GM19023 (cell line): Measurements from ENCODE around the gene EIPR1.

Experiments
- ATAC-seq: cut with Tn5 transposase; IDR thresholded peaks from one replicate; pipeline ENCODE4 v1.9.1; 2021; ENCODE audit warnings: mild to moderate bottlenecking, moderate library complexity; ENCODE audit not compliant: unreplicated experiment

EIPR1 gene

DNA sequence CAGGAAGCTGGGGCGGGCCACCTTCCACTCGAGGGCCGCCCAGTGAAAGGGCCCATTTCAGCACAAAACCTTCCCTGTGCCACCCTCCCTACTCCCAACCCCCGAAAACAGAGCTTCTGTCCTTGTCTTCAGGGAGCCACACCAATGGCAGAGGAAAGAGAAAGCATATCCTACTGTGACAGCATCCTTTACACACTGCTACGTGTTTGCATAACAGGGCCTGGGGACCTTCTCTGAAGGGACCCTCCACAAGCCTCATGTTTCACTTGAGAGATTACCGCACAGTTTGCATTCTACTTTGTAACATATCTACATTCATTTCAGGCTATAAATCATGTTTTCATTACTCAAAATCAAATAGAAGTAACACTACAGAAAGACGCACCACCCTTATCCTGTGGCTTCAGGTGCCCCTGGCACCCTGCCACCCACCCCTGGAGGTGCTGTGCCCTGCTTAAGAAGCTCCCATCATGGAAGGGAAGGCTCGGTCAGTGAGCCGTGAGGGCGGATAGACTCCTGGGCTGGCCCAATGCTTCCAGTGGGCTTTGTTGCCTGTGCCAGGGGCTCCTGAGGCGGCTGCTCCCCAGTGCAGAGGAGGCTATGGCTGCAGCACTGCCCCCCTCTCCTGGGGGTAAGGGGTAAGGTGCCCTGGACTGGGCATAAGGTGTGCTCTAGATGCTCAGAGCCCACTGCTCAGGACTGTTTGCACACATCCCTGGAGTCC, 52.0 kb downstream of the EIPR1 start:
- ATAC-seq, result no peak

DNA sequence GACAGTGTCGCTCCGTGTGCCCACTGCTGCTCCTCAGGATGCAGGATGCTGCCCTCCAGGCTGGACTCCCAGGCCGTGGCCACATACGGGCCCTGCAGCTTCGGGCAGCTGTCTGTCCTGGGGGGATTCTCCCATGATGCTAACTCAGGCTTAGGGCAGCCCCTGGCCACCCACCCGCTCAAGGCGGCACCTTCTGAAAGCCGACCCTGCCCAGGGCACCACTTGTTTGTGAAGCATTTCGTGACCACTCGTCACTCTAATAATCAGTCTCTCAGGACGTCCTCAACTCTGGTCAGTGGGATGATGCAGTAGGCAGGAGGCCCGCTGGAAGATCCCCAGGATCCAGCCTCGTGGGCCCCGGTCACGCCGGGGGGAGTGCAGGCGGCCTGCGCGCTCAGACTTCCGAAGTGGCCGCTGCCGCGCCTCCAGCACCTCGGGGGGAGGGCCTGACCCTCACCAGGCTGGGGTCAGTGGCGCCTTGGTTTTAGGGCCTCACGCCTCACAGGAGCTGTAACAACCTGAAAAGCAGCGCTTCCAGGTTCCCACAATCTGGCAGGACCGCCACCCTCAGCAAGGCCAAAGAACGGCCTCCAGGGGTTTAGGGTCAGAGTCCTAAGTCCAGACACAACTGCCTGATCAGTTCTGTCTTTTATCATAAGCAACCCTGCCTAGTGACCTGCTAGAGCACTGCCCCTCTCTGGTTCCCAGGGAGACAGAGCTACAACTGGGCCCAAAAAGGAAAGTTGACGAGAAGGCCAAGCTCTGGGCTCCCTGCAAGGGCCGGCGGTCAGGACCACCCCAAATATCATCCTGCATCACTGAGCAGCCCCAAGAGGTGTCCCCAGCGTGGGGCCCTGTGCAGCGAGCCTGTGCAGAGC, 53.0 kb downstream of the EIPR1 start:
- ATAC-seq, result no peak

GRCh38 chr2:3324036-3324386, 53.6 kb downstream of the EIPR1 start:
- ATAC-seq, result no peak

DNA sequence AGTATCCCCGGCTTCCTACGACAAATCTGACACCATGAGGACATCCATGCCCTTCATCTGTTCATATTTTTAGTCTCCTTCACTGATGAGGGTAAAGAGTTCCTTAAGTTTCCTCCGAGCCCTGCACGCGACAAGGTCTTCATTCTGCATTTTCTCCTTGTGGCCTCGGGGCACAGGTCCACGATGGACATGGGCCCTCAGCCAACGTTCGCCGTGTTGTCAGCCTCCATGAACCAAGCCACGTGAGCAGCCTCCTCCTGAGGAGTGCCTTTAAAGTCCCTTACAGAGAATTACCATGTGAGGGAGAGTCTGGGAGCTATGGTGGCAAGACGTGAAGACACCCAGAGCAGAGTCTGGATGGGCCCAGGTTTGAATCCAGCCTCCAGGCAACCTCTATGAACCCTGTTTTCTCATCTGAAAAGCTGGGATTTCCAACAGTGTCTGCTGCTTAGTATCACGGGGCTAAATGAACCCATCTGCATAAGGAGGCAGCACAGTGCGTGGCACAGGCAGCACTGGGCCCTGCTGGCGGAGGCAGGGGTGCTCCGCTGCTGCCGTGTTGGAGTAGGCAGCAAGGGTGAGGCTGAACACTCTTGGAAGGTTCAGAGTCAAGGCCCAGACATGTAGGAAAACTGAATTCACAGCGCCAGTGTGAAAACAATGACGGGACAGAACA, 54.1 kb downstream of the EIPR1 start:
- ATAC-seq, result no peak

GRCh38 chr2:3322311-3322970, 55.2 kb downstream of the EIPR1 start:
- ATAC-seq, result no peak

- no peak for ATAC-seq
Measured at GRCh38 chr2:3321825-3322224, 55.8 kb downstream of the EIPR1 start.

DNA sequence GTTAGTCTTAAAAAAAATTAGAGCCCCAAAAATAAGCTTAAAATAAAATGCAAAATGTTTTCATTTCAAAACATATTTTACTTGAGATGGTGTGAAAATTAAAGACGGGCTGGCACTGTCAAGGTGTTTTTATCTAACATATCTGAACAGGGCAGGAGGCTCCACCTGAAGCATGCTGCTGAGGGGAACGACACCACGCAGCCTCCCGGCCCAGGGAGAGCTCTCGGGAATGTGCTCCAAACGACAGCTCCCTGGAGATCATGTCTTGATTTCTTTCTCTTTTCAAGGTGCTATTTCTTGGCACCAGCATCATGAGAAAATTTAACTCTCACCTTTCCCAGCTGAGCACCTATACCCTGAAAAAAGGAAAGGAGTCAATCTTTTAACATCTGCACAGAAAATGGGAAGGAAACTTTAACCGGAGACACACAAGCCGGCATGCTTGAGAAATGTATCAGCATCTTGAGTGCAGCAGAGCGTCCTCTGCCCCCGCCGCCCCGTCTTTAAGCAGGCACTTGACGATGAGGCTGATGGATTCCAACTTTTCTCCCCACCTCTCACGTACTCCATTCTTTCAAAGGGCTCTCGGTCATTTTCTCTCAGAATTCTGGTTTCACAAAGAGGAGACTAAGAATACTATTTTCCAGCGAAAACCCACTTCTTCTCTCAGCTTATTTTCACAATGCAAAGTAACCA, 56.6 kb downstream of the EIPR1 start:
- ATAC-seq, result no peak

GRCh38 chr2:3319745-3320566, 57.7 kb downstream of the EIPR1 start:
- ATAC-seq, result no peak

DNA sequence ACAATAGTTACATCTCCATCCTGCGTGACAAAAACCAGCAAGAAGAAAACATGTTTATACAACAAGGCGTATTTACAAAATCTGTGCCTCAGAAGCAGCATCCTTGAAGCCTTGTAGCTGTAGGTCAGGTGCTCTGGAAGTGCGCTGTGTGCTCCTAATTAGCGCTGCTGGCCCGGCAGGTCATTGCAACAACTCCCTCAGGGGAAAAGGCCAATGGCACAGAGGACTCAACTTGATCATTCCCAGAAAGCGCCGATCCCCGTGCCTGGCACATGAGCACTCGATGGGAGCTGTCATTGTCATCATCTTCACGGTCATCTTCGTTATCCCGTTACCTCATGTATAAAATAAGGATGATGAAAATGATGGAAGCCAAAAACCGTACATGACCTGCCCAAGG, 58.5 kb downstream of the EIPR1 start:
- no peak for ATAC-seq

- no peak for ATAC-seq
Measured at GRCh38 chr2:3317871-3318590, 59.6 kb downstream of the EIPR1 start.

GRCh38 chr2:3317277-3317685, 60.3 kb downstream of the EIPR1 start:
- ATAC-seq, result no peak

- no peak for ATAC-seq
Measured at GRCh38 chr2:3316456-3317276, 61.0 kb downstream of the EIPR1 start.

GRCh38 chr2:3314626-3315025, 63.0 kb downstream of the EIPR1 start:
- no peak for ATAC-seq

DNA sequence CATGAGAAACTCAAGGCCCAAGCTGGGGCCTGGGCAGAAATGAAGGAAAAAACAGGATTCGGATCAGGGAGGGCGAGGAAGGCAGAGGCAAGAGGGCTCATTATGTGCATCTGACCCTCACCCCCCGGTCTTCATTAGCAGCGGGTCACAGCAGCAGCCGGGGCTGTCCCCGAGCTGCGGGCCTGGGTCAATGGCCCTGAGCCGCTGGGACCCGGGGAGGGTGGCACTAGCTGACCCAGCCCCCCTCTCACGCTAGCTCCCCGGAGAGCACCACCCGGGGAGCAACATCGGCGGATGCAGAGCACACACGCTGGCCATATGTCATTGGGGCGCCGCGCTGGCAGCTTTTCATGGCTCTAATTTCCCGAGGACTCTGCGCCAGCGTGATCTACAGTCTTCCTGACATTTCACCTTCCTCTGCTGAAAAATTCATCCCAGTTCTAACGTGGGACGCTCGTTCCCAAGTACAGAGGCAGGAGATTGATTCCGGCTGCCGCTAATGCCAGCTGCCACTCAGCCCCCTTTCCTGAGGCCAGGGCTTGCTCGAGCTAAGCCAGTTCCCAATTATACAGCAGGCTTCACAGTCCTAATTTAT, 63.7 kb downstream of the EIPR1 start:
- ATAC-seq, result no peak

DNA sequence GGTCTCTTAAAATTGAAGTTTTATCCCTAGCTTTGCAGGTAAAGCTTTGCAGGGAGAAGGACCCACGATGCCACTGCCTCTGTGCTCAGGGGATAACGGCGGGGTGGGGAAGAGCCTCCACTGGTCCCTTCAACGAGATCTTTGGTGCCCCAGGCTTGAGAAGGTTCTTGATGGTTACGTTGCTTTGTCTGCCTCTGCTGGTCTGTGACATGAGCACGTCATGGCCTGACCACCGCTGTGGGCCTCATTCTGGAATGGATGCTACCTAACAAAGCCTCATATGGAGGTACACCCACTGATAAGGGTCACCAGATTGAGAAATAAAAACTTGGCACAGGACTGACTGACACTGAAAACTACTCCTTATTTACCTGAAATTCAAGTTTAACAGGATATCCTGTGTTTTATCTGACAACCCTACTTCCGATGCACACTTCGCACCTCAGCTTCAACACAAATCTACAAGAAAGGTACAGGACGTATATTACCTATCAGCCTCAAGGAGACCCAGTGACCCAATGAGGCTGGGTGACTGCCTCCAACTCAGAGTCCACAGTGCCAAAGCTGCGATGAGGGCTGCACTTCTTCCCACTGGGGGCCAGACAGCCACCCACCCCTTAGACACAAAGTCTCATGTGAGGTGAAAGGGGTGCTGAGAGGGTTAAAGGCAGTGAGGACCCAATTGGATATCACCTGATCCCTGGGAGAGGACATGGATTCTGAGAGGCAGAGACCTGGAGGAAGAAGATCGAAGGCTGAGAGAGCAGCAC, 64.9 kb downstream of the EIPR1 start:
- ATAC-seq, result no peak

GRCh38 chr2:3311601-3312000, 66.0 kb downstream of the EIPR1 start:
- ATAC-seq, result no peak
